GM12878 (cell line): ENCODE measurements around the gene PPP1CC. TPM values are rescaled to one million over a fixed set of nuclear protein-coding genes. Genes with fewer than 3 reads are reported as not detected.

Source experiments
- ATAC-seq: fragments of 200-7000 bp; cut with Tn5 transposase; 3 replicates; pipeline ENCODE4 v1.9.1; 2020; ENCODE audit warnings: mild to moderate bottlenecking, moderate library complexity
- BruUV-seq: library from RNA; stranded (reverse); fragments of 400-500 nt; replicated peaks from 2 replicates; lab custom pipeline; 2021; lab: Mats Ljungman, UMichigan
- CTCF ChIA-PET: fragments of 300-600 bp; sonication (Branson Sonifier 250); formaldehyde crosslinking; extraction: SDS; loops from one replicate; lab custom pipeline; 2021; ENCODE audit warnings: inconsistent platforms; lab: Yijun Ruan, JAX
- POLR2A ChIA-PET: fragments of 350-600 bp; formaldehyde crosslinking; extraction: SDS; loops from one replicate; lab custom pipeline; 2021; ENCODE audit warnings: inconsistent platforms; lab: Charles Lee
- RAD21 ChIA-PET: fragments of 300-600 bp; sonication (Branson Sonifier 250); formaldehyde crosslinking; loops from one replicate; lab custom pipeline; 2023; ENCODE audit warnings: antibody characterized with exemption; ENCODE audit not compliant: unreplicated experiment; lab: Charles Lee
- SMC1A ChIA-PET: fragments of 300-600 bp; sonication (Branson Sonifier 250); formaldehyde crosslinking; loops from one replicate; lab custom pipeline; 2023; ENCODE audit not compliant: unreplicated experiment, uncharacterized antibody; lab: Charles Lee
- DNase-seq: peaks from one replicate; pipeline ENCODE4 v3.0.0-alpha.2; 2011; ENCODE audit warnings: low read depth, low spot score
- FAIRE-seq: peaks from 3 replicates; lab custom pipeline; 2011; peaks lifted over from hg19 to GRCh38; lab: Jason Lieb, UNC
- H2AFZ ChIP-seq: 2 replicates; pipeline ENCODE4 v1.6.0; 2011; ENCODE audit warnings: low read depth, low read length, control low read depth; ENCODE audit not compliant: control insufficient read depth
- H3K27ac ChIP-seq: 2 replicates; pipeline ENCODE4 v1.5.1; 2011; ENCODE audit warnings: control low read depth; ENCODE audit not compliant: control insufficient read depth, insufficient read depth
- H3K27me3 ChIP-seq, 2 experiments: replicated peaks in 1 of 2; 2 replicates each; pipeline versions ENCODE4 v1.6.0 to v1.6.1; 2011; ENCODE audit warnings: low read length in 1 of 2; ENCODE audit not compliant: control insufficient read depth in 2 of 2, insufficient read depth in 2 of 2
- H3K36me3 ChIP-seq, 2 experiments: 2 replicates each; pipeline ENCODE4 v1.5.1; 2011; ENCODE audit warnings: low read length in 1 of 2; ENCODE audit not compliant: control insufficient read depth in 2 of 2, insufficient read depth in 2 of 2
- H3K4me1 ChIP-seq: 2 replicates; pipeline ENCODE4 v1.6.1; 2011; ENCODE audit warnings: mild to moderate bottlenecking, low read length, moderate library complexity, mixed read lengths; ENCODE audit not compliant: control insufficient read depth, insufficient read depth
- H3K4me2 ChIP-seq: 2 replicates; pipeline ENCODE4 v1.6.0; 2011; ENCODE audit warnings: control low read depth; ENCODE audit not compliant: control insufficient read depth, insufficient read depth
- H3K4me3 ChIP-seq: fragments of 200-600 bp; sonication (generic); 2 replicates; pipeline ENCODE4 v1.5.1; 2016
- H3K79me2 ChIP-seq: 2 replicates; pipeline ENCODE4 v1.6.0; 2011; ENCODE audit warnings: low read length; ENCODE audit not compliant: control insufficient read depth, insufficient read depth
- H3K9ac ChIP-seq: 2 replicates; pipeline ENCODE4 v1.8.0; 2011; ENCODE audit warnings: low read length, control low read depth, mixed read lengths; ENCODE audit not compliant: control insufficient read depth, insufficient read depth
- H3K9me3 ChIP-seq: replicated peaks from 3 replicates; pipeline ENCODE4 v1.5.1; 2011; ENCODE audit warnings: mild to moderate bottlenecking, low read length; ENCODE audit not compliant: control insufficient read depth, insufficient read depth
- H4K20me1 ChIP-seq: 2 replicates; pipeline ENCODE4 v1.6.0; 2011; ENCODE audit not compliant: control insufficient read depth, insufficient read depth
- CHD2 ChIP-seq: IDR thresholded peaks from 2 replicates; pipeline ENCODE4 v1.6.1; 2011; ENCODE audit warnings: low read depth, low read length, improper control_type of control experiment, borderline replicate concordance
- CREB1 ChIP-seq: IDR thresholded peaks from 2 replicates; pipeline ENCODE4 v1.6.1; 2012; ENCODE audit warnings: low read depth, mild to moderate bottlenecking, inconsistent platforms
- EED ChIP-seq: sonication (generic); IDR thresholded peaks from 2 replicates; pipeline ENCODE4 v1.6.1; 2016; ENCODE audit warnings: antibody characterized with exemption, low read depth
- ETV6 ChIP-seq, 2 experiments: fragments of 450-650 bp in 1 of 2; IDR thresholded peaks in 1 of 2; conservative IDR thresholded peaks in 1 of 2; 2 replicates each; pipeline ENCODE4 v1.6.1; 2014; ENCODE audit warnings: antibody characterized with exemption in 1 of 2, borderline replicate concordance in 1 of 2, low read depth in 1 of 2, mild to moderate bottlenecking in 1 of 2, moderate library complexity in 1 of 2
- HDGF ChIP-seq: fragments of 450-650 bp; IDR thresholded peaks from 2 replicates; pipeline ENCODE4 v1.6.1; 2016; ENCODE audit warnings: antibody characterized with exemption
- NFIC ChIP-seq: IDR thresholded peaks from 2 replicates; pipeline ENCODE4 v1.6.1; 2012; ENCODE audit warnings: low read depth, mild to moderate bottlenecking, inconsistent platforms, low read length, moderate library complexity
- NR2C2 ChIP-seq: IDR thresholded peaks from 2 replicates; pipeline ENCODE4 v1.6.1; 2011; ENCODE audit warnings: borderline replicate concordance, low read depth; ENCODE audit not compliant: control insufficient read depth, insufficient read length
- POLR2AphosphoS2 ChIP-seq: IDR thresholded peaks from 2 replicates; pipeline ENCODE4 v1.6.1; 2011; ENCODE audit warnings: low read depth, mild to moderate bottlenecking, low read length, improper control_type of control experiment, moderate library complexity
- SREBF2 ChIP-seq: IDR thresholded peaks from 2 replicates; pipeline ENCODE4 v1.6.1; 2012; ENCODE audit warnings: mild to moderate bottlenecking, low read length
- WGBS: methylation state at CpG from one replicate; pipeline ENCODE4 v1.1.6; 2016; ENCODE audit warnings: low lambda C conversion rate; ENCODE audit not compliant: insufficient replicate concordance, insufficient coverage; ENCODE audit errors: missing lambda C conversion rate; 5-methylcytosine and 5-hydroxymethylcytosine counted together
- in situ Hi-C: fragments of 300-500 bp; cut with MboI; formaldehyde crosslinking; loops from 9 replicates; pipeline ENCODE4 v1.14.3; 2018; ENCODE audit warnings: mixed read lengths
- intact Hi-C: fragments of 100-400 bp; cut with micrococcal nuclease; formaldehyde crosslinking; loops from one replicate; pipeline ENCODE4 v1.14.2; 2022; ENCODE audit not compliant: unreplicated experiment
- polyA plus RNA-seq, 11 experiments: library from polyadenylated mRNA; depleted of rRNA in 4 of 11; unstranded in 6 of 11; stranded (reverse) in 5 of 11; fragments of >200 nt; fragmentation: Nextera tagmentation in 4 of 11; fragmentation: Illumina TruSeq in 1 of 11; extraction: Ambion mirVana in 4 of 11; extraction: Trizol in 1 of 11; gene quantifications; 1 replicate in 1 of 11; 2 replicates in 10 of 11; pipeline versions ENCODE4 v1.2.1 to v1.2.3, GENCODE V29; 2011 to 2016; ENCODE audit warnings: inconsistent platforms in 2 of 11, missing spikeins in 2 of 11, low read depth in 1 of 11
- total RNA-seq, 4 experiments: library from RNA; depleted of rRNA in 3 of 4; stranded (reverse); fragments of >200 nt in 3 of 4; fragmentation: Illumina TruSeq in 1 of 4; extraction: Trizol in 1 of 4; gene quantifications; 2 replicates each; pipeline versions ENCODE4 v1.2.1 to v1.2.3, GENCODE V29; 2013 to 2021
- TF ChIP-seq, protein P1 (sequence below): fragments of 450-650 bp; IDR thresholded peaks from 2 replicates; pipeline ENCODE4 v1.6.1; 2017; ENCODE audit warnings: mild to moderate bottlenecking, low read depth, inconsistent platforms; ENCODE audit not compliant: poor library complexity, severe bottlenecking
- TF ChIP-seq, protein P2 (sequence below): fragments of 450-650 bp; IDR thresholded peaks from 2 replicates; pipeline ENCODE4 v1.6.1; 2016; ENCODE audit warnings: mild to moderate bottlenecking

PPP1CC gene
- total and polyA plus RNA-seq, 10 of the 15 experiments (the other 5 are each of a cell fraction or from before 2014, with no cell fraction given) = 64.4 to 279 (median 157) TPM

DNA sequence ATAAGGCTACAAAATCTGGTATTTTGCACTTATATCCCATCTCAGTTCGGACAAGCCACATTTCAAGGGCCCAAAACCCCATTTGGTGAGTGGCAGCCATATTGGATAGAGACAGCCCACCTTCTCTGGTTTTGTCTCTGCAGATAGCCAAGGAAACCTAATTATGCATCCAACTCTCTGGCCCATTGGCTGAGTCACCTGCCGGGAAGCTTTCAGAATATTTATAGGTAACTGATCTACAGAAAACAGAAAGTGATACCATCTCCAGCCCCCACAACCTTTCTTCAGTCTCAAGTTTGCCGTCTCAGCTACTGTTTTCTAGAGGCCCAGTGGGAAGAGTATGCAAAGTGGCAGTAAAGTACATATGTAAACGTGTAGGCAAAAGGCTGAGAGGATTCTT lies 33.7 kb upstream of the PPP1CC start (continued):
- no peak for TF ChIP-seq SREBF2
- TF ChIP-seq, protein P1, sequence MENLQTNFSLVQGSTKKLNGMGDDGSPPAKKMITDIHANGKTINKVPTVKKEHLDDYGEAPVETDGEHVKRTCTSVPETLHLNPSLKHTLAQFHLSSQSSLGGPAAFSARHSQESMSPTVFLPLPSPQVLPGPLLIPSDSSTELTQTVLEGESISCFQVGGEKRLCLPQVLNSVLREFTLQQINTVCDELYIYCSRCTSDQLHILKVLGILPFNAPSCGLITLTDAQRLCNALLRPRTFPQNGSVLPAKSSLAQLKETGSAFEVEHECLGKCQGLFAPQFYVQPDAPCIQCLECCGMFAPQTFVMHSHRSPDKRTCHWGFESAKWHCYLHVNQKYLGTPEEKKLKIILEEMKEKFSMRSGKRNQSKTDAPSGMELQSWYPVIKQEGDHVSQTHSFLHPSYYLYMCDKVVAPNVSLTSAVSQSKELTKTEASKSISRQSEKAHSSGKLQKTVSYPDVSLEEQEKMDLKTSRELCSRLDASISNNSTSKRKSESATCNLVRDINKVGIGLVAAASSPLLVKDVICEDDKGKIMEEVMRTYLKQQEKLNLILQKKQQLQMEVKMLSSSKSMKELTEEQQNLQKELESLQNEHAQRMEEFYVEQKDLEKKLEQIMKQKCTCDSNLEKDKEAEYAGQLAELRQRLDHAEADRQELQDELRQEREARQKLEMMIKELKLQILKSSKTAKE = peak; percentile 49
- TF ChIP-seq CHD2 = 0 out of 2 replicates have a peak, but pooled peaks have one; percentile 42

DNA sequence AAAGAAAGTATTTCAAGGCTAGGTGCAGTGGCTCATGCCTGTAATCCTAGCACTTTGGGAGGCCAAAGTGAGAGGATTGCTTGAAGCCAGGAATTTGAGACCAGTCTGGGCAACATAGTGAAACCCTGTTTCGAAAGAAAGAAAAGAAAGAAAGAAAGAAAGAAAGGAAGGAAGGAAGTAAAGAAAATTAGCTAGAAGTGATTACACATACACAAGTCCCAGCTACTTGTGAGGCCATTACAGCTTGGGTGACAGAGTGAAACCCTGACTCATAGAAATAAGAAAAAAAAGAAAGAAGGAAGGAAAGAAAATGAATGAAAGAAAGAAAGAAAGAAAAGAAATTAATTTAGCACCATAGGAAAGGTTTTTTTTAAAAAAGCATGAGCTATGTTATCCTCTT lies 33.3 kb upstream of the PPP1CC start:
- BruUV-seq = no TSS peak
- H3K36me3 ChIP-seq = no peaks in the 10 kb centered on the region
- peak overlapping the region; percentile 38 for H2AFZ ChIP-seq
- in situ Hi-C loops = no loop called here
- POLR2A ChIA-PET = interaction anchor here (0.6 to 1.6 kb wide), 12 partner anchors 8 to 170 kb away, joined by 3 to 9 read pairs (median 4); partner anchors contain the start of gene PPP1CC
- peak overlapping the region; percentile 65 for H3K27ac ChIP-seq
- RAD21 ChIA-PET = interaction anchor here (0.8 to 2.8 kb wide), 10 partner anchors 9 to 319 kb away, joined by 3 to 7 read pairs (median 3); no protein-coding TSS in a partner anchor
- no peaks in the 10 kb centered on the region; the same call in 2 of the 3 replicates for H3K9me3 ChIP-seq
- H3K4me1 ChIP-seq = peaks cover 40% of the 10 kb centered on the region
- CTCF ChIA-PET = interaction anchor here (0.6 to 2.2 kb wide), 7 partner anchors 13 to 173 kb away, joined by 3 to 9 read pairs (median 4); partner anchors contain the start of gene PPP1CC
- TF ChIP-seq NFIC (no peak), HDGF (0 out of 2 replicates have a peak, but pooled peaks have one; percentile 33), EED (no peak), ETV6 (conservative IDR thresholded peaks at IDR 0.05 in 1 of 2, IDR thresholded peaks at IDR 0.05 in 1 of 2; ENCODE audit: borderline replicate concordance in 1 of 2, low read depth in 1 of 2) (0 out of 4 replicates have a peak, but pooled peaks of 1 of the 2 experiments have one; percentile 11), NR2C2 (no peak), CREB1 (peak; percentile 38; the same call in 1 of the 2 replicates), POLR2AphosphoS2 (no peak)
- TF ChIP-seq, protein P2, sequence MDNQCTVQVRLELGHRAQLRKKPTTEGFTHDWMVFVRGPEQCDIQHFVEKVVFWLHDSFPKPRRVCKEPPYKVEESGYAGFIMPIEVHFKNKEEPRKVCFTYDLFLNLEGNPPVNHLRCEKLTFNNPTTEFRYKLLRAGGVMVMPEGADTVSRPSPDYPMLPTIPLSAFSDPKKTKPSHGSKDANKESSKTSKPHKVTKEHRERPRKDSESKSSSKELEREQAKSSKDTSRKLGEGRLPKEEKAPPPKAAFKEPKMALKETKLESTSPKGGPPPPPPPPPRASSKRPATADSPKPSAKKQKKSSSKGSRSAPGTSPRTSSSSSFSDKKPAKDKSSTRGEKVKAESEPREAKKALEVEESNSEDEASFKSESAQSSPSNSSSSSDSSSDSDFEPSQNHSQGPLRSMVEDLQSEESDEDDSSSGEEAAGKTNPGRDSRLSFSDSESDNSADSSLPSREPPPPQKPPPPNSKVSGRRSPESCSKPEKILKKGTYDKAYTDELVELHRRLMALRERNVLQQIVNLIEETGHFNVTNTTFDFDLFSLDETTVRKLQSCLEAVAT = 0 out of 2 replicates have a peak, but pooled peaks have one; percentile 30
- H3K4me2 ChIP-seq = peak overlapping the region; percentile 56; the same call in 1 of the 2 replicates
- H3K27me3 ChIP-seq = no peaks in the 10 kb centered on the region
- H4K20me1 ChIP-seq = no peaks in the 10 kb centered on the region
- DNase-seq = no peak
- no peak overlapping the region; the same call in 1 of the 2 replicates for H3K9ac ChIP-seq
- 0 out of 2 replicates have a peak overlapping the region, but pooled peaks have one; percentile 20 for H3K4me3 ChIP-seq
- WGBS = 0% methylated on average over 1 of the region's 1 CpG
- 0 out of 3 replicates have a peak, but pooled peaks have one; percentile 9 for ATAC-seq
- intact Hi-C loops = no loop called here
- FAIRE-seq = no peak
- SMC1A ChIA-PET = interaction anchor here (0.6 to 2.7 kb wide), 15 partner anchors 8 to 917 kb away, joined by 3 to 6 read pairs (median 4); no protein-coding TSS in a partner anchor
- H3K79me2 ChIP-seq = no peaks in the 10 kb centered on the region
